Vagina (tissue), 2 donors: ENCODE results near the gene IQCM.

ENCODE experiments used
- CTCF ChIP-seq, 3 experiments: fragments of 450-650 bp in 2 of 3; fragments of 200-600 bp in 1 of 3; sonication (generic) in 1 of 3; IDR thresholded peaks; one replicate each; pipeline ENCODE4 v1.5.1; 2017 to 2019; ENCODE audit warnings: antibody characterized with exemption in 3 of 3, mild to moderate bottlenecking in 2 of 3, moderate library complexity in 2 of 3
- POLR2A ChIP-seq, 2 donors: fragments of 450-650 bp; IDR thresholded peaks; one replicate each; pipeline ENCODE4 v1.6.1; 2017; ENCODE audit warnings: antibody characterized with exemption in 2 of 2, mild to moderate bottlenecking in 2 of 2, moderate library complexity in 2 of 2
- POLR2AphosphoS5 ChIP-seq, 2 donors: sonication (generic); formaldehyde crosslinking; IDR thresholded peaks; one replicate each; pipeline ENCODE4 v1.9.0; 2017; ENCODE audit warnings: antibody characterized with exemption in 2 of 2, mild to moderate bottlenecking in 2 of 2, low read depth in 1 of 2; ENCODE audit not compliant: insufficient read depth in 1 of 2

DNA sequence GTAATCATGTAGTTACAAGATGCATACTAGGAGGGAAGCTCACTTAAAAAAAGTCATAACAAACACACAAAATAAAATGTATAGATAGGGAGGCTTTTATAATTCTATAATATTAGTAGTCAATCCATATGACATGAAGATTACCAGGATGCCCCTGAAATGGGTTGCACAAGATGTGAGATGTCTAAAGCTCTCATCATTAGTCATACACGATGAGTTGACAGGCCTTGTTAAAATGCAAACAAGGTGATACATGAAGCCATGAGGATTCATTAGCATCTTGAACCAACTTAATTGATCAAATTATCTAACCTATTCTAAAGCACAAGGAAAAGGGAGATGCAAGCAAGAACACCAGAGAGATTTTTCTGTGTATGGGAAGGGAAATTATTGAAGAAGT, 470.2 kb downstream of the IQCM start:
- no peak for TF ChIP-seq CTCF (IDR thresholded peaks at IDR 0.05)
- no peak for TF ChIP-seq POLR2AphosphoS5 (IDR thresholded peaks at IDR 0.05; ENCODE audit: insufficient read depth in 1 of 2, low read depth in 1 of 2)
- no peak for TF ChIP-seq POLR2A (IDR thresholded peaks at IDR 0.05)
